ENCODE results near the gene TELO2.

GRCh38 chr16:1460602-1461138 is 32.5 kb upstream of the TELO2 start:
- TF ChIP-seq CTCF (IDR thresholded peaks at IDR 0.05; ENCODE audit: low read depth, low read length, poor library complexity, severe bottlenecking), result no peak
- no peak for TF ChIP-seq EZH2phosphoT487 (IDR thresholded peaks at IDR 0.05; ENCODE audit: borderline replicate concordance, low read length)
